WTC11 (cell line): Measurements from ENCODE around the gene MAP7. TPM values are rescaled to one million over a fixed set of nuclear protein-coding genes. Genes with fewer than 3 reads are reported as not detected.

Experiments used
- ATAC-seq: fragments of 200-7000 bp; cut with Tn5 transposase; 2 replicates; pipeline ENCODE4 v1.10.0; 2021; ENCODE audit warnings: mild to moderate bottlenecking, moderate library complexity
- CTCF ChIA-PET: fragments of 300-600 bp; sonication (Branson Sonifier 250); formaldehyde crosslinking; loops from one replicate; lab custom pipeline; 2021; ENCODE audit warnings: antibody characterized with exemption; lab: Charles Lee
- POLR2A ChIA-PET: fragments of 350-600 bp; sonication (Branson Sonifier 250); formaldehyde crosslinking; loops from one replicate; lab custom pipeline; 2021; ENCODE audit warnings: antibody characterized with exemption; lab: Charles Lee
- DNase-seq: peaks from one replicate; pipeline ENCODE4 v3.0.0; 2021; ENCODE audit warnings: low spot score
- H3K27ac Mint-ChIP-seq: 2 replicates; pipeline ENCODE4 v1.8.0; 2021; ENCODE audit warnings: mixed read lengths
- H3K27me3 Mint-ChIP-seq: 2 replicates; pipeline ENCODE4 v1.8.0; 2021; ENCODE audit warnings: low read depth, mild to moderate bottlenecking, moderate library complexity, mixed read lengths
- H3K36me3 Mint-ChIP-seq: 2 replicates; pipeline ENCODE4 v1.8.0; 2021; ENCODE audit warnings: mixed read lengths
- H3K4me1 Mint-ChIP-seq: 2 replicates; pipeline ENCODE4 v1.8.0; 2022; ENCODE audit warnings: mixed read lengths
- H3K4me3 Mint-ChIP-seq: 2 replicates; pipeline ENCODE4 v1.8.0; 2021; ENCODE audit warnings: mild to moderate bottlenecking, moderate library complexity, mixed read lengths
- H3K9me3 Mint-ChIP-seq: 2 replicates; pipeline ENCODE4 v1.8.0; 2021; ENCODE audit warnings: mixed read lengths
- ATF2 ChIP-seq: sonication (generic); formaldehyde crosslinking; IDR thresholded peaks from 2 replicates; pipeline ENCODE4 v1.8.1; 2022; ENCODE audit warnings: low read depth, missing genetic modification reagents, borderline replicate concordance
- HMGA2 ChIP-seq: fragments of 250-450 bp; sonication (Bioruptor Pico); IDR thresholded peaks from 2 replicates; pipeline ENCODE4 v1.4.0; 2021; ENCODE audit warnings: mild to moderate bottlenecking, moderate library complexity
- HMGXB4 ChIP-seq: sonication (generic); formaldehyde crosslinking; IDR thresholded peaks from 2 replicates; pipeline ENCODE4 v1.8.1; 2023; ENCODE audit warnings: mild to moderate bottlenecking, moderate library complexity, missing genetic modification reagents
- IRF2 ChIP-seq: sonication (generic); formaldehyde crosslinking; IDR thresholded peaks from 2 replicates; pipeline ENCODE4 v1.8.0; 2022; ENCODE audit warnings: low read depth, missing genetic modification reagents, borderline replicate concordance
- SMAD4 ChIP-seq: sonication (generic); formaldehyde crosslinking; IDR thresholded peaks from 2 replicates; pipeline ENCODE4 v1.8.0; 2022; ENCODE audit warnings: mild to moderate bottlenecking, missing genetic modification reagents
- TEAD1 ChIP-seq: sonication (generic); formaldehyde crosslinking; IDR thresholded peaks from 2 replicates; pipeline ENCODE4 v1.8.0; 2022; ENCODE audit warnings: mild to moderate bottlenecking, missing genetic modification reagents
- ZNF281 ChIP-seq: sonication (generic); formaldehyde crosslinking; IDR thresholded peaks from 2 replicates; pipeline ENCODE4 v1.8.0; 2023; ENCODE audit warnings: mild to moderate bottlenecking, missing genetic modification reagents
- ZNF317 ChIP-seq: sonication (generic); formaldehyde crosslinking; IDR thresholded peaks from 2 replicates; pipeline ENCODE4 v1.8.1; 2023; ENCODE audit warnings: low read depth, mild to moderate bottlenecking, moderate library complexity, missing genetic modification reagents, borderline replicate concordance
- ZNF396 ChIP-seq: fragments of 250-450 bp; sonication (Bioruptor Pico); IDR thresholded peaks from 2 replicates; pipeline ENCODE4 v1.8.0; 2021; ENCODE audit warnings: mild to moderate bottlenecking, moderate library complexity, borderline replicate concordance
- ZNF512 ChIP-seq: sonication (generic); formaldehyde crosslinking; IDR thresholded peaks from 2 replicates; pipeline ENCODE4 v1.8.1; 2022; ENCODE audit warnings: missing genetic modification reagents, borderline replicate concordance
- ZNF671 ChIP-seq: fragments of 250-450 bp; sonication (Bioruptor Pico); IDR thresholded peaks from 2 replicates; pipeline ENCODE4 v1.8.0; 2021; ENCODE audit warnings: mild to moderate bottlenecking
- total RNA-seq: library from RNA; stranded (reverse); gene quantifications from 3 replicates; pipeline ENCODE4 v1.2.3, GENCODE V29; 2021
- TF ChIP-seq, protein P1 (sequence below): sonication (generic); formaldehyde crosslinking; IDR thresholded peaks from 2 replicates; pipeline ENCODE4 v1.8.0; 2022; ENCODE audit warnings: mild to moderate bottlenecking, missing genetic modification reagents
- TF ChIP-seq, protein P2 (sequence below): sonication (generic); formaldehyde crosslinking; IDR thresholded peaks from 2 replicates; pipeline ENCODE4 v1.8.0; 2022; ENCODE audit warnings: mild to moderate bottlenecking, missing genetic modification reagents
- TF ChIP-seq, protein P3 (sequence below): fragments of 250-450 bp; sonication (Bioruptor Pico); IDR thresholded peaks from 2 replicates; pipeline ENCODE4 v2.1.2; 2022; ENCODE audit warnings: mild to moderate bottlenecking, moderate library complexity
- TF ChIP-seq, protein P4 (sequence below): sonication (generic); formaldehyde crosslinking; IDR thresholded peaks from 2 replicates; pipeline ENCODE4 v1.8.1; 2022; ENCODE audit warnings: low read depth, mild to moderate bottlenecking, moderate library complexity, missing genetic modification reagents, borderline replicate concordance
- TF ChIP-seq, protein P5 (sequence below): sonication (generic); formaldehyde crosslinking; IDR thresholded peaks from 2 replicates; pipeline ENCODE4 v1.8.0; 2022; ENCODE audit warnings: missing genetic modification reagents

Gene MAP7
- total RNA-seq, 1 experiment from 2014 or later: 56.6 TPM

DNA sequence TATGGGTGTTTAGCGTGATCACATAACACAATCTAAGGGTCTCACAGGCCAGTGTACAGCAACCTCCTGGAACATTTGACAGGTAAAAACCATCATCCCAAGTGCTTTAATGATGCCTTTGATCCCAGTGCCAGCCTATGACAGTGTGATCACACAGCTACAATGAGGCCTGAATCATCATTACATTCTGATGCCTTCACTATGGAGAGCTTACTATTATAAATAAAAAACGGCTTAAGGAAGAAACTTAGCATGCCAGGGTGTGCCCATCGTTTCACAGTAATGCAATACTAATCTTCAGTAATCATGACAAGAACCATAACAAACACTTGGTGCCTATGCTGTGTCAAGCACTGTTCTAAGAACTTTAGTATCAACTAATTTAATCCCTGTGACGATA lies 11.4 kb downstream of the MAP7 start:
- Mint-ChIP-seq H3K9me3 (peaks cover 7% of the 10 kb centered on the region), H3K27me3 (no peaks in the 10 kb centered on the region), H3K4me1 (peaks cover 65% of the 10 kb centered on the region), H3K27ac (peak overlapping the region; percentile 26; the same call in 1 of the 2 replicates), H3K4me3 (no peak overlapping the region), H3K36me3 (peaks cover 9% of the 10 kb centered on the region)
- DNase-seq: no peak
- ChIA-PET CTCF (interaction anchor here (0.7 to 4.3 kb wide), 4 partner anchors 12 to 222 kb away, joined by 3 to 24 read pairs (median 5); partner anchors contain the start of gene MAP7), POLR2A (no interaction called here)
- ATAC-seq: no peak
- TF ChIP-seq HMGA2 (CRISPR knock-in tag): no peak
- TF ChIP-seq, protein P1, sequence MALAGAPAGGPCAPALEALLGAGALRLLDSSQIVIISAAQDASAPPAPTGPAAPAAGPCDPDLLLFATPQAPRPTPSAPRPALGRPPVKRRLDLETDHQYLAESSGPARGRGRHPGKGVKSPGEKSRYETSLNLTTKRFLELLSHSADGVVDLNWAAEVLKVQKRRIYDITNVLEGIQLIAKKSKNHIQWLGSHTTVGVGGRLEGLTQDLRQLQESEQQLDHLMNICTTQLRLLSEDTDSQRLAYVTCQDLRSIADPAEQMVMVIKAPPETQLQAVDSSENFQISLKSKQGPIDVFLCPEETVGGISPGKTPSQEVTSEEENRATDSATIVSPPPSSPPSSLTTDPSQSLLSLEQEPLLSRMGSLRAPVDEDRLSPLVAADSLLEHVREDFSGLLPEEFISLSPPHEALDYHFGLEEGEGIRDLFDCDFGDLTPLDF (CRISPR knock-in tag): no peak
- TF ChIP-seq ATF2 (CRISPR knock-in tag): no peak
- no peak for TF ChIP-seq ZNF281 (CRISPR knock-in tag)
- TF ChIP-seq ZNF671 (CRISPR knock-in tag): no peak
- TF ChIP-seq TEAD1 (CRISPR knock-in tag): no peak
- no peak for TF ChIP-seq IRF2
- TF ChIP-seq, protein P2, sequence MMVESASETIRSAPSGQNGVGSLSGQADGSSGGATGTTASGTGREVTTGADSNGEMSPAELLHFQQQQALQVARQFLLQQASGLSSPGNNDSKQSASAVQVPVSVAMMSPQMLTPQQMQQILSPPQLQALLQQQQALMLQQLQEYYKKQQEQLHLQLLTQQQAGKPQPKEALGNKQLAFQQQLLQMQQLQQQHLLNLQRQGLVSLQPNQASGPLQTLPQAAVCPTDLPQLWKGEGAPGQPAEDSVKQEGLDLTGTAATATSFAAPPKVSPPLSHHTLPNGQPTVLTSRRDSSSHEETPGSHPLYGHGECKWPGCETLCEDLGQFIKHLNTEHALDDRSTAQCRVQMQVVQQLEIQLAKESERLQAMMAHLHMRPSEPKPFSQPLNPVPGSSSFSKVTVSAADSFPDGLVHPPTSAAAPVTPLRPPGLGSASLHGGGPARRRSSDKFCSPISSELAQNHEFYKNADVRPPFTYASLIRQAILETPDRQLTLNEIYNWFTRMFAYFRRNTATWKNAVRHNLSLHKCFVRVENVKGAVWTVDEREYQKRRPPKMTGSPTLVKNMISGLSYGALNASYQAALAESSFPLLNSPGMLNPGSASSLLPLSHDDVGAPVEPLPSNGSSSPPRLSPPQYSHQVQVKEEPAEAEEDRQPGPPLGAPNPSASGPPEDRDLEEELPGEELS: no peak
- TF ChIP-seq, protein P3, sequence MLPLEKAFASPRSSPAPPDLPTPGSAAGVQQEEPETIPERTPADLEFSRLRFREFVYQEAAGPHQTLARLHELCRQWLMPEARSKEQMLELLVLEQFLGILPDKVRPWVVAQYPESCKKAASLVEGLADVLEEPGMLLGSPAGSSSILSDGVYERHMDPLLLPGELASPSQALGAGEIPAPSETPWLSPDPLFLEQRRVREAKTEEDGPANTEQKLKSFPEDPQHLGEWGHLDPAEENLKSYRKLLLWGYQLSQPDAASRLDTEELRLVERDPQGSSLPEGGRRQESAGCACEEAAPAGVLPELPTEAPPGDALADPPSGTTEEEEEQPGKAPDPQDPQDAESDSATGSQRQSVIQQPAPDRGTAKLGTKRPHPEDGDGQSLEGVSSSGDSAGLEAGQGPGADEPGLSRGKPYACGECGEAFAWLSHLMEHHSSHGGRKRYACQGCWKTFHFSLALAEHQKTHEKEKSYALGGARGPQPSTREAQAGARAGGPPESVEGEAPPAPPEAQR (CRISPR knock-in tag): no peak
- TF ChIP-seq, protein P4, sequence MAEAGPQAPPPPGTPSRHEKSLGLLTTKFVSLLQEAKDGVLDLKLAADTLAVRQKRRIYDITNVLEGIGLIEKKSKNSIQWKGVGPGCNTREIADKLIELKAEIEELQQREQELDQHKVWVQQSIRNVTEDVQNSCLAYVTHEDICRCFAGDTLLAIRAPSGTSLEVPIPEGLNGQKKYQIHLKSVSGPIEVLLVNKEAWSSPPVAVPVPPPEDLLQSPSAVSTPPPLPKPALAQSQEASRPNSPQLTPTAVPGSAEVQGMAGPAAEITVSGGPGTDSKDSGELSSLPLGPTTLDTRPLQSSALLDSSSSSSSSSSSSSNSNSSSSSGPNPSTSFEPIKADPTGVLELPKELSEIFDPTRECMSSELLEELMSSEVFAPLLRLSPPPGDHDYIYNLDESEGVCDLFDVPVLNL (CRISPR knock-in tag): no peak
- TF ChIP-seq ZNF512 (CRISPR knock-in tag): no peak
- TF ChIP-seq ZNF317 (CRISPR knock-in tag): no peak
- TF ChIP-seq ZNF396: no peak
- no peak for TF ChIP-seq HMGXB4 (CRISPR knock-in tag)
- TF ChIP-seq SMAD4 (CRISPR knock-in tag): no peak
- TF ChIP-seq, protein P5, sequence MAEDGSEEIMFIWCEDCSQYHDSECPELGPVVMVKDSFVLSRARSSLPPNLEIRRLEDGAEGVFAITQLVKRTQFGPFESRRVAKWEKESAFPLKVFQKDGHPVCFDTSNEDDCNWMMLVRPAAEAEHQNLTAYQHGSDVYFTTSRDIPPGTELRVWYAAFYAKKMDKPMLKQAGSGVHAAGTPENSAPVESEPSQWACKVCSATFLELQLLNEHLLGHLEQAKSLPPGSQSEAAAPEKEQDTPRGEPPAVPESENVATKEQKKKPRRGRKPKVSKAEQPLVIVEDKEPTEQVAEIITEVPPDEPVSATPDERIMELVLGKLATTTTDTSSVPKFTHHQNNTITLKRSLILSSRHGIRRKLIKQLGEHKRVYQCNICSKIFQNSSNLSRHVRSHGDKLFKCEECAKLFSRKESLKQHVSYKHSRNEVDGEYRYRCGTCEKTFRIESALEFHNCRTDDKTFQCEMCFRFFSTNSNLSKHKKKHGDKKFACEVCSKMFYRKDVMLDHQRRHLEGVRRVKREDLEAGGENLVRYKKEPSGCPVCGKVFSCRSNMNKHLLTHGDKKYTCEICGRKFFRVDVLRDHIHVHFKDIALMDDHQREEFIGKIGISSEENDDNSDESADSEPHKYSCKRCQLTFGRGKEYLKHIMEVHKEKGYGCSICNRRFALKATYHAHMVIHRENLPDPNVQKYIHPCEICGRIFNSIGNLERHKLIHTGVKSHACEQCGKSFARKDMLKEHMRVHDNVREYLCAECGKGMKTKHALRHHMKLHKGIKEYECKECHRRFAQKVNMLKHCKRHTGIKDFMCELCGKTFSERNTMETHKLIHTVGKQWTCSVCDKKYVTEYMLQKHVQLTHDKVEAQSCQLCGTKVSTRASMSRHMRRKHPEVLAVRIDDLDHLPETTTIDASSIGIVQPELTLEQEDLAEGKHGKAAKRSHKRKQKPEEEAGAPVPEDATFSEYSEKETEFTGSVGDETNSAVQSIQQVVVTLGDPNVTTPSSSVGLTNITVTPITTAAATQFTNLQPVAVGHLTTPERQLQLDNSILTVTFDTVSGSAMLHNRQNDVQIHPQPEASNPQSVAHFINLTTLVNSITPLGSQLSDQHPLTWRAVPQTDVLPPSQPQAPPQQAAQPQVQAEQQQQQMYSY (CRISPR knock-in tag): no peak
